CD4-positive, alpha-beta T cell treated with Interleukin-12 subunit alpha and Interleukin-12 subunit beta, for 1 hour (primary cell): ENCODE measurements around the gene CRYZ.
"Not testable (repeated sequence)": the region's sequence is repeated elsewhere in the genome, so short reads cannot be mapped to it uniquely, and the experiment has no call there.

Experiments
- DNase-seq: peaks from one replicate; pipeline ENCODE4 v3.0.0-alpha.2; 2020

CRYZ gene

GRCh38 chr1:74679811-74680210 is 53.0 kb downstream of the CRYZ start:
- no peak for DNase-seq

- DNase-seq = no peak
These were observed 54.9 kb downstream of the CRYZ start for GRCh38 chr1:74677926-74678325.

DNA sequence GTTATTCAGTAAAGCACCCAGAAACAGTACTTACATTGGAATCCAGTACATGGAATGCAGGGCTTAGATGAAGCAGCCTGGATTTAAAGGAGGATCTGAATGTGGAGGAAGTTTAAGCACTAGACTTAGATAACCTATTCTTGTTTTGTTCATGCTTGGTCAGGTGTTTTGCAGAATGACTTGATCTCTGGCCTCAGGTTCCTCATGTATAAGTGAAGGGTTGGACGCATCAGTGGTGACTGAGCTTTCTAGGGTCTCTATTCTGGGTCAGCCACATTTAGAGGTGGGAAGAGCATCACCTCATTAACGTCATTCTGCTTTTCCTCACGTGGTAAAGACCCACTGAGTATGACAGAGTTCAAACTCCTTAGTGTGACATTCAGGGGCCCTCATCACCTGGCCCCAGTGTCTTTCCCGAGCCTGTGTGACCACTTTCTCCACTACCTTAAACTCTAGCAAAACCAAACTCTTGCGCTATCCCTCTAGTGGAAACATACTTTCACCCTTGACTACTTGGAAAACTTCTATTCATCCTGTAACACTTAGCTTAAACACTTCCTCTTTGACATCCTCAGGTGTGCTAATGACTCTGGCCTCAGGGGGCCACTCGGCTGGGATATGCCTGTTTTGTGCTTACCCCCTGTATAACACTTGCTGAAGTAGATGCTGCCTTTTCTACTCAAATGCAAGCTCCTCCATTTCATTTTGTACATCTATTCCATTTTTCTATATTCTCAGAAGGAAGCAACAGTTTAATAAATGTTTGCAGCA is 58.4 kb downstream of the CRYZ start:
- DNase-seq = no peak

- DNase-seq = no peak
These were observed 59.3 kb downstream of the CRYZ start, which contains the start of gene ERICH3 for GRCh38 chr1:74673351-74674111. ERICH3 (minus strand) TSS chr1:74673792; CDS start chr1:74673519, 273 bp downstream.

- DNase-seq = not testable (repeated sequence)
These were observed 62.0 kb downstream of the CRYZ start for GRCh38 chr1:74670866-74671265.
